Measurements from ENCODE around the gene TAS1R1. TPM values are rescaled to one million over a fixed set of nuclear protein-coding genes. Genes with fewer than 3 reads are reported as not detected.

TAS1R1 gene
- total RNA-seq, 4 donors from 2014 or later = not detected

DNA sequence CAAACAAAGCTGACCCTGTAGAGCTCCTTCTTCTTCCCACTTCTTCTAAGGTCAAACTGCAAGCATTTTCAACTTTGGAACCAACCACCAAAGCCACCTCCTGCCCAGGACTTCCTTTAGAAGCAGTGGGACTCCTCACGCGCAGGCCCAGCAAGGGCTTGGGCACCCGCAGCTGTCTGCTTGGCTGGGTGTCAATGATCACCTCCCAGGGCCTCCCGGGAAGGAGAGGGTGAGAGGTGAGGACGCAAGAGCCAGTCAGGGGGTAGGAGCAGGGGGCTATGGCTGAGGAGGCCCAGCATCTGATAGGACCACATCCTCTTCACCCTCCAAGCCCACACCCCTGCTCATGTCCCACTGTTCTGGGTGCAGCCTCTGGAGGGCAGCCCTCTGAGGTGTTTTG, 37.3 kb downstream of the TAS1R1 start:
- H3K4me1 ChIP-seq = peaks cover 3 to 15% of the 10 kb centered on the region in 2 donors
- no peaks in the 10 kb centered on the region for H3K9me3 ChIP-seq
- no peaks in the 10 kb centered on the region for H3K27me3 ChIP-seq
- intact Hi-C loops (cut with DNase I) = no loop called here
- no peak for DNase-seq
- TF ChIP-seq CTCF (IDR thresholded peaks at IDR 0.05) (no peak), POLR2A (IDR thresholded peaks at IDR 0.05) (no peak)
- 62 to 96% methylated on average over 3 to 5 of the region's 5 CpGs for WGBS, 2 donors
- peaks cover 54 to 74% of the 10 kb centered on the region in 2 donors for H3K36me3 ChIP-seq
- no peak overlapping the region for H3K27ac ChIP-seq
- H3K4me3 ChIP-seq (replicated peaks in 1 of 3) = no peak overlapping the region

DNA sequence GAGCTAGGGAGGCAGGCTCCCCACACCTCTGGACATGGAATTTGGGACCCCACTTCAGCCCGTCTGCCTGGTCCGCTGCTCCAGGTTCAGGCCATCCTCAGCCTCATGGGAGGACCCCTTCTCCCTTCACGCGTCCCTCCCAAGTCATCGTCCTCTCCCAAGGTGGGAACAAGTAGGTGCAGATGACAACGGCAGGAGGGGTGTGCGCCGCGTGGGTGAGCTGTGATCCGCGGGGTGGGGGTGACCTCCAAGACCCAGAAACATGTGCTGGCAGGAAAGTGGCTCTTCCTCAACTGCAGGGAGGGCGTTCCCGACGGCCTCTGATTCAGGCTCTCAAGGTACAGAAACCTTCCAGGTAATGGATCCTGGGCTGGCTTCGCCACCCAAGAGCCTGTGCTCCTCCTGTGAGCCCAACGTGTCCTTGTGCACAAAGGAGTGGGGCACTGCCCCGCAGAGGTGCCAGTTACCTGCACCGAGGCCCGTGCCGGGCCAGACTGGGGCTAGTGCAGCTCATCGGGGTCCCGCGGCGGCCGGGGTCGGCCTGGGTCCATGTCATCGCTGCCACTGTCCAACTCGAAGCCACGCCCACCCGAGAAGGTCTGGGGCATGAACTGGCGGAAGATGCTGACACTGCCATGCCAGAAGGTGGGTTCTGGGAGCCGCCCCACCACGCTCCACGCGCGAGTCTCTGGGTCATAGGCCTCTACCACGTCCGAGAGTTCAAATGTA, 37.9 kb downstream of the TAS1R1 start:
- no peak for TF ChIP-seq POLR2A (IDR thresholded peaks at IDR 0.05)
- TF ChIP-seq CTCF (IDR thresholded peaks at IDR 0.05) = no peak
- H3K4me1 ChIP-seq = peaks cover 4 to 15% of the 10 kb centered on the region in 2 donors
- intact Hi-C loops (cut with DNase I) = no loop called here
- no peak overlapping the region for H3K27ac ChIP-seq
- H3K4me3 ChIP-seq (replicated peaks in 1 of 3) = no peak overlapping the region
- peaks cover 56 to 78% of the 10 kb centered on the region in 2 donors for H3K36me3 ChIP-seq
- no peak for DNase-seq
- no peaks in the 10 kb centered on the region for H3K27me3 ChIP-seq
- WGBS, 2 donors = 93 to 96% methylated on average over 26 to 38 of the region's 38 CpGs
- H3K9me3 ChIP-seq = no peaks in the 10 kb centered on the region

DNA sequence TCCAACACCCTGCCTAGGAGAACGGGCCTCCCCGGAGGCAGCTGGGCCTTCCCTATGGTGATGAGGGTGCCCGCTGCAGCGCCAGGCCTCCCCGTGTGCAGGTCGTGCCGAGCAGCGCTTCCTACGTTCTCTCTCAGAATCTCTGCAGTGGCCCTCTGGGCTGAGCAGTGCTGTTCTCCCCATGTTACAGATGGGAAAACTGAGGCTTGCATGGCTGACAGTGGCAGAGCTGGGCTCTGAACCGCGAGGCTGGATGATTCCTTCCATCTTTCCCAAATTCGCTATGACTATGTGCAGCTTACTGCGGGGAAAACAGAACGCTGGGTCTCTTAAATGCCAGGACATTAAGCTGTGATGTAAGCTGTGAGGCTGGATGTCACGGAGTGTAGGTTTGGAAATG, 38.7 kb downstream of the TAS1R1 start:
- H3K36me3 ChIP-seq = peaks cover 51 to 78% of the 10 kb centered on the region in 2 donors
- no peaks in the 10 kb centered on the region for H3K9me3 ChIP-seq
- H3K27me3 ChIP-seq = no peaks in the 10 kb centered on the region
- H3K4me3 ChIP-seq (replicated peaks in 1 of 3) = no peak overlapping the region
- intact Hi-C loops (cut with DNase I) = no loop called here
- DNase-seq = no peak
- WGBS, 2 donors = 96 to 99% methylated on average over 13 to 14 of the region's 15 CpGs
- H3K4me1 ChIP-seq = peaks cover 4 to 21% of the 10 kb centered on the region in 2 donors
- TF ChIP-seq CTCF (IDR thresholded peaks at IDR 0.05) (no peak), POLR2A (IDR thresholded peaks at IDR 0.05) (no peak)
- H3K27ac ChIP-seq = no peak overlapping the region

GRCh38 chr1:6594977-6595740, 40.1 kb downstream of the TAS1R1 start:
- WGBS, 2 donors = 95 to 96% methylated on average over 8 to 11 of the region's 11 CpGs
- no peak for TF ChIP-seq POLR2A (IDR thresholded peaks at IDR 0.05)
- no peak for TF ChIP-seq CTCF (IDR thresholded peaks at IDR 0.05)
- intact Hi-C loops (cut with DNase I) = no loop called here
- Histone ChIP-seq H3K9me3 (no peaks in the 10 kb centered on the region), H3K27me3 (no peaks in the 10 kb centered on the region), H3K36me3 (peaks cover 43 to 69% of the 10 kb centered on the region in 2 donors), H3K4me1 (peaks cover 14 to 35% of the 10 kb centered on the region in 2 donors), H3K4me3 (replicated peaks in 1 of 3) (no peak overlapping the region), H3K27ac (no peak overlapping the region)
- DNase-seq = no peak

DNA sequence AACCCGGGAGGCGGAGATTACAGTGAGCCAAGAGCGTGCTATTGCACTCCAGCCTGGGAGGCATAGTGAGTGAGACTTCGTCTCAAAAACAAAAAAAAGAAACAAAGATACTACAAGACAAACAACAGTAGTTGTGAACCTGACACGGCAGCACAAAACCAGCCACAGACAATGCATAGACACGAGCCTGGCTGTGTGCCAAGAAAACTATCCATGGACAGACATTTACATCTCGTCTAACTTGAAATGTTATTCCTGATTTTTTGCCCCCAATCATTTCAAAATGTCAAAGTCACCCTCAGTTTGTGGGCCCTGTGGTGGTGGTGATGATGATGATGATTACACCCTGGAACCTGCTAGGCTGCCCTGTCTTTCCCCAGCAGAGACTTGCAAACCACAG, 41.2 kb downstream of the TAS1R1 start:
- Histone ChIP-seq H3K27ac (no peak overlapping the region), H3K27me3 (no peaks in the 10 kb centered on the region), H3K4me3 (replicated peaks in 1 of 3) (no peak overlapping the region), H3K4me1 (peaks cover 20 to 39% of the 10 kb centered on the region in 2 donors), H3K36me3 (peaks cover 43 to 64% of the 10 kb centered on the region in 2 donors), H3K9me3 (no peaks in the 10 kb centered on the region)
- intact Hi-C loops (cut with DNase I) = no loop called here
- DNase-seq = no peak
- TF ChIP-seq CTCF (IDR thresholded peaks at IDR 0.05) (no peak), POLR2A (IDR thresholded peaks at IDR 0.05) (no peak)
- WGBS, 2 donors = 71 to 72% methylated on average over 7 of the region's 7 CpGs
